HepG2 (cell line): ENCODE results near the gene CYP20A1. TPM values are rescaled to one million over a fixed set of nuclear protein-coding genes. Genes with fewer than 3 reads are reported as not detected.

ENCODE experiments used
- BRF2 ChIP-seq: sonication (generic); formaldehyde crosslinking; IDR thresholded peaks from 2 replicates; pipeline ENCODE4 v1.8.1; 2022; ENCODE audit warnings: mild to moderate bottlenecking, missing genetic modification reagents
- EP300 ChIP-seq, 3 experiments: sonication (generic) in 1 of 3; formaldehyde crosslinking in 1 of 3; IDR thresholded peaks; 2 replicates each; pipeline versions ENCODE4 v1.5.1 to v1.6.1; 2011 to 2020; ENCODE audit warnings: low read depth in 2 of 3, low read length in 2 of 3, borderline replicate concordance in 1 of 3, improper control_type of control experiment in 1 of 3, mild to moderate bottlenecking in 1 of 3, missing genetic modification reagents in 1 of 3, moderate library complexity in 1 of 3
- LRRFIP1 ChIP-seq: sonication (generic); formaldehyde crosslinking; conservative IDR thresholded peaks from 2 replicates; pipeline ENCODE4 v1.4.0; 2020; ENCODE audit warnings: missing genetic modification reagents
- MAFG ChIP-seq: sonication (generic); formaldehyde crosslinking; IDR thresholded peaks from 2 replicates; pipeline ENCODE4 v1.5.1; 2020; ENCODE audit warnings: mild to moderate bottlenecking, missing genetic modification reagents
- NFKB2 ChIP-seq: sonication (generic); formaldehyde crosslinking; IDR thresholded peaks from 2 replicates; pipeline ENCODE4 v1.4.0; 2020; ENCODE audit warnings: missing genetic modification reagents, borderline replicate concordance
- PHF21A ChIP-seq: sonication (generic); formaldehyde crosslinking; IDR thresholded peaks from 2 replicates; pipeline ENCODE4 v1.5.0; 2020; ENCODE audit warnings: mild to moderate bottlenecking, missing genetic modification reagents
- ZBTB8A ChIP-seq: sonication (generic); formaldehyde crosslinking; IDR thresholded peaks from 2 replicates; pipeline ENCODE4 v1.4.0; 2020; ENCODE audit warnings: mild to moderate bottlenecking, low read depth, missing genetic modification reagents, borderline replicate concordance
- ZNF446 ChIP-seq: sonication (generic); formaldehyde crosslinking; IDR thresholded peaks from 2 replicates; pipeline ENCODE4 v1.5.0; 2020; ENCODE audit warnings: mild to moderate bottlenecking, missing genetic modification reagents
- ZNF563 ChIP-seq: sonication (generic); formaldehyde crosslinking; IDR thresholded peaks from 2 replicates; pipeline ENCODE4 v1.8.0; 2022; ENCODE audit warnings: mild to moderate bottlenecking, moderate library complexity, missing genetic modification reagents
- ZSCAN29 ChIP-seq: sonication (generic); formaldehyde crosslinking; conservative IDR thresholded peaks from 2 replicates; pipeline ENCODE4 v1.4.0; 2020; ENCODE audit warnings: mild to moderate bottlenecking, missing genetic modification reagents
- polyA plus RNA-seq, 8 experiments: library from polyadenylated mRNA; depleted of rRNA in 3 of 8; stranded (reverse) in 7 of 8; unstranded in 1 of 8; fragments of >200 nt; fragmentation: Illumina TruSeq in 4 of 8; extraction: Trizol in 4 of 8; gene quantifications; 2 replicates each; pipeline versions ENCODE4 v1.2.1 to v1.2.3, GENCODE V29; 2011 to 2016; ENCODE audit warnings: low read depth in 4 of 8, missing spikeins in 1 of 8, mixed read lengths in 1 of 8; ENCODE audit not compliant: insufficient read depth in 1 of 8
- total RNA-seq, 5 experiments: library from RNA; depleted of rRNA; stranded (reverse); fragments of >200 nt; fragmentation: Illumina TruSeq; extraction: Trizol; gene quantifications; 2 replicates each; pipeline ENCODE4 v1.2.3, GENCODE V29; 2016; ENCODE audit warnings: low read depth in 1 of 5
- TF ChIP-seq, protein P1 (sequence below): sonication (generic); formaldehyde crosslinking; IDR thresholded peaks from 2 replicates; pipeline ENCODE4 v1.4.0; 2020; ENCODE audit warnings: mild to moderate bottlenecking, missing genetic modification reagents
- TF ChIP-seq, protein P2 (sequence below): sonication (generic); formaldehyde crosslinking; IDR thresholded peaks from 2 replicates; pipeline ENCODE4 v1.4.0; 2020; ENCODE audit warnings: mild to moderate bottlenecking, missing genetic modification reagents, borderline replicate concordance
- TF ChIP-seq, protein P3 (sequence below): sonication (generic); formaldehyde crosslinking; IDR thresholded peaks from 2 replicates; pipeline ENCODE4 v1.8.1; 2023; ENCODE audit warnings: mild to moderate bottlenecking, moderate library complexity, missing genetic modification reagents

Gene CYP20A1
- total and polyA plus RNA-seq, 2 of the 13 experiments (the other 11 are each of a cell fraction or from before 2014, with no cell fraction given): 9.6 to 35.3 TPM

- TF ChIP-seq BRF2 (CRISPR knock-in tag): peak; percentile 99
- TF ChIP-seq LRRFIP1 (CRISPR knock-in tag): no peak
- TF ChIP-seq MAFG (CRISPR knock-in tag): no peak
- peak; percentile 81 for TF ChIP-seq ZSCAN29 (CRISPR knock-in tag)
- TF ChIP-seq NFKB2 (CRISPR knock-in tag): peak; percentile 91; the same call in 1 of the 2 replicates
- TF ChIP-seq ZNF446 (CRISPR knock-in tag): peak; percentile 98
- TF ChIP-seq, protein P1, sequence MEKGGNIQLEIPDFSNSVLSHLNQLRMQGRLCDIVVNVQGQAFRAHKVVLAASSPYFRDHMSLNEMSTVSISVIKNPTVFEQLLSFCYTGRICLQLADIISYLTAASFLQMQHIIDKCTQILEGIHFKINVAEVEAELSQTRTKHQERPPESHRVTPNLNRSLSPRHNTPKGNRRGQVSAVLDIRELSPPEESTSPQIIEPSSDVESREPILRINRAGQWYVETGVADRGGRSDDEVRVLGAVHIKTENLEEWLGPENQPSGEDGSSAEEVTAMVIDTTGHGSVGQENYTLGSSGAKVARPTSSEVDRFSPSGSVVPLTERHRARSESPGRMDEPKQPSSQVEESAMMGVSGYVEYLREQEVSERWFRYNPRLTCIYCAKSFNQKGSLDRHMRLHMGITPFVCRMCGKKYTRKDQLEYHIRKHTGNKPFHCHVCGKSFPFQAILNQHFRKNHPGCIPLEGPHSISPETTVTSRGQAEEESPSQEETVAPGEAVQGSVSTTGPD (CRISPR knock-in tag): peak; percentile 58
- peak; percentile 39; the same call in 1 of the 2 replicates for TF ChIP-seq ZBTB8A (CRISPR knock-in tag)
- TF ChIP-seq EP300 (IDR thresholded peaks at IDR 0.05; ENCODE audit: low read depth in 2 of 2, low read length in 2 of 2): peak; percentile 38 to 40; a peak in 2 of 4 replicates
- 0 out of 2 replicates have a peak, but pooled peaks have one; percentile 64 for TF ChIP-seq EP300 (CRISPR knock-in tag; IDR thresholded peaks at IDR 0.05; ENCODE audit: borderline replicate concordance)
- peak; percentile 96 for TF ChIP-seq PHF21A (CRISPR knock-in tag)
- TF ChIP-seq ZNF563 (CRISPR knock-in tag): peak; percentile 97
- TF ChIP-seq, protein P2, sequence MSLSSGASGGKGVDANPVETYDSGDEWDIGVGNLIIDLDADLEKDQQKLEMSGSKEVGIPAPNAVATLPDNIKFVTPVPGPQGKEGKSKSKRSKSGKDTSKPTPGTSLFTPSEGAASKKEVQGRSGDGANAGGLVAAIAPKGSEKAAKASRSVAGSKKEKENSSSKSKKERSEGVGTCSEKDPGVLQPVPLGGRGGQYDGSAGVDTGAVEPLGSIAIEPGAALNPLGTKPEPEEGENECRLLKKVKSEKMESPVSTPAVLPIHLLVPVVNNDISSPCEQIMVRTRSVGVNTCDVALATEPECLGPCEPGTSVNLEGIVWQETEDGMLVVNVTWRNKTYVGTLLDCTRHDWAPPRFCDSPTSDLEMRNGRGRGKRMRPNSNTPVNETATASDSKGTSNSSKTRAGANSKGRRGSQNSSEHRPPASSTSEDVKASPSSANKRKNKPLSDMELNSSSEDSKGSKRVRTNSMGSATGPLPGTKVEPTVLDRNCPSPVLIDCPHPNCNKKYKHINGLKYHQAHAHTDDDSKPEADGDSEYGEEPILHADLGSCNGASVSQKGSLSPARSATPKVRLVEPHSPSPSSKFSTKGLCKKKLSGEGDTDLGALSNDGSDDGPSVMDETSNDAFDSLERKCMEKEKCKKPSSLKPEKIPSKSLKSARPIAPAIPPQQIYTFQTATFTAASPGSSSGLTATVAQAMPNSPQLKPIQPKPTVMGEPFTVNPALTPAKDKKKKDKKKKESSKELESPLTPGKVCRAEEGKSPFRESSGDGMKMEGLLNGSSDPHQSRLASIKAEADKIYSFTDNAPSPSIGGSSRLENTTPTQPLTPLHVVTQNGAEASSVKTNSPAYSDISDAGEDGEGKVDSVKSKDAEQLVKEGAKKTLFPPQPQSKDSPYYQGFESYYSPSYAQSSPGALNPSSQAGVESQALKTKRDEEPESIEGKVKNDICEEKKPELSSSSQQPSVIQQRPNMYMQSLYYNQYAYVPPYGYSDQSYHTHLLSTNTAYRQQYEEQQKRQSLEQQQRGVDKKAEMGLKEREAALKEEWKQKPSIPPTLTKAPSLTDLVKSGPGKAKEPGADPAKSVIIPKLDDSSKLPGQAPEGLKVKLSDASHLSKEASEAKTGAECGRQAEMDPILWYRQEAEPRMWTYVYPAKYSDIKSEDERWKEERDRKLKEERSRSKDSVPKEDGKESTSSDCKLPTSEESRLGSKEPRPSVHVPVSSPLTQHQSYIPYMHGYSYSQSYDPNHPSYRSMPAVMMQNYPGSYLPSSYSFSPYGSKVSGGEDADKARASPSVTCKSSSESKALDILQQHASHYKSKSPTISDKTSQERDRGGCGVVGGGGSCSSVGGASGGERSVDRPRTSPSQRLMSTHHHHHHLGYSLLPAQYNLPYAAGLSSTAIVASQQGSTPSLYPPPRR (CRISPR knock-in tag): peak; percentile 55; the same call in 1 of the 2 replicates
- TF ChIP-seq, protein P3, sequence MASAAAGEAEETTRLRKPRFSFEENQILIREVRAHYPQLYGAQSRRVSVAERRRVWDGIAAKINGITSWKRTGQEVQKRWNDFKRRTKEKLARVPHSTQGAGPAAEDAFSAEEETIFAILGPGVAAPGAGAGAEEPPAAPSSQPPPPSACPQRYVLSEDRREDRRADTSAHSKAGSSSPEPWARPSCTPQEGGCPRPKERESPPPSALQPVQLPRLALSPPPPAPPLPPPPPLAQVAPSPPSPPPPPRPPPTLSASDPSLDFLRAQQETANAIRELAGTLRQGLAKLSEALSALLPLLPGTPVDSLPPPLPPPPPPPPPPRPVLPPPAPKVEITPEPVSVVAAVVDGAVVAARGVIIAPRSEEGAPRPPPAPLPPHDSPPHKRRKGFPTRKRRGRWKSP (CRISPR knock-in tag): peak; percentile 97
Observed at GRCh38 chr2:203238704-203239526, at the start of gene CYP20A1 (continued).
